Measurements from ENCODE around the gene CYB561D2.

- TF ChIP-seq CTCF (conservative IDR thresholded peaks at IDR 0.05; ENCODE audit: low read length), result no peak
- no peak for TF ChIP-seq EZH2phosphoT487 (IDR thresholded peaks at IDR 0.05; ENCODE audit: borderline replicate concordance, low read depth, low read length)
Observed at GRCh38 chr3:50382722-50383121, 32.1 kb downstream of the CYB561D2 start.
